GM04504 (cell line): ENCODE data around the gene GATA6.

ENCODE experiments used
- DNase-seq: peaks from one replicate; pipeline ENCODE4 v3.0.0-alpha.2; 2012; ENCODE audit warnings: low read depth

Gene GATA6

GRCh38 chr18:22169011-22169888 lies at the start of gene GATA6:
Gene GATA6 (plus strand): TSS chr18:22169589. CDS start chr18:22171145, 1,556 bp downstream.
- DNase-seq, result peak; percentile 61

GRCh38 chr18:22124970-22125369 lies 44.4 kb upstream of the GATA6 start:
- DNase-seq, result no peak

- no peak for DNase-seq
Measured at GRCh38 chr18:22128954-22129353, 40.4 kb upstream of the GATA6 start.

- DNase-seq, result no peak
Measured at GRCh38 chr18:22129778-22130177, 39.6 kb upstream of the GATA6 start.

GRCh38 chr18:22132258-22132657 lies 37.1 kb upstream of the GATA6 start:
- DNase-seq, result no peak

GRCh38 chr18:22132763-22133162 lies 36.6 kb upstream of the GATA6 start:
- DNase-seq, result no peak

- DNase-seq, result no peak
Measured at GRCh38 chr18:22136395-22136794, 33.0 kb upstream of the GATA6 start.

GRCh38 chr18:22141211-22141610 lies 28.2 kb upstream of the GATA6 start:
- DNase-seq, result no peak

GRCh38 chr18:22143347-22144340 lies 25.7 kb upstream of the GATA6 start:
- DNase-seq, result no peak

- no peak for DNase-seq
Measured at GRCh38 chr18:22145160-22145559, 24.2 kb upstream of the GATA6 start.

GRCh38 chr18:22149710-22150109 lies 19.7 kb upstream of the GATA6 start:
- no peak for DNase-seq

- no peak for DNase-seq
Measured at GRCh38 chr18:22152093-22152492, 17.3 kb upstream of the GATA6 start.

- no peak for DNase-seq
Measured at GRCh38 chr18:22153428-22153827, 16.0 kb upstream of the GATA6 start.

- no peak for DNase-seq
Measured at GRCh38 chr18:22155584-22155983, 13.8 kb upstream of the GATA6 start.

- no peak for DNase-seq
Measured at GRCh38 chr18:22159014-22159413, 10.4 kb upstream of the GATA6 start.

GRCh38 chr18:22161090-22161489 lies 8.3 kb upstream of the GATA6 start:
- DNase-seq, result no peak

GRCh38 chr18:22163416-22164161 lies 5.8 kb upstream of the GATA6 start:
- no peak for DNase-seq

GRCh38 chr18:22164337-22165048 lies 4.9 kb upstream of the GATA6 start:
- no peak for DNase-seq

GRCh38 chr18:22165049-22165602 lies 4.3 kb upstream of the GATA6 start:
- no peak for DNase-seq

GRCh38 chr18:22165603-22166068 lies 3.8 kb upstream of the GATA6 start:
- no peak for DNase-seq
